ENCODE results near the gene TMX4. TPM values are rescaled to one million over a fixed set of nuclear protein-coding genes. Genes with fewer than 3 reads are reported as not detected.

Gene TMX4
- total RNA-seq, 1 donor from 2014 or later: 61.9 TPM

DNA sequence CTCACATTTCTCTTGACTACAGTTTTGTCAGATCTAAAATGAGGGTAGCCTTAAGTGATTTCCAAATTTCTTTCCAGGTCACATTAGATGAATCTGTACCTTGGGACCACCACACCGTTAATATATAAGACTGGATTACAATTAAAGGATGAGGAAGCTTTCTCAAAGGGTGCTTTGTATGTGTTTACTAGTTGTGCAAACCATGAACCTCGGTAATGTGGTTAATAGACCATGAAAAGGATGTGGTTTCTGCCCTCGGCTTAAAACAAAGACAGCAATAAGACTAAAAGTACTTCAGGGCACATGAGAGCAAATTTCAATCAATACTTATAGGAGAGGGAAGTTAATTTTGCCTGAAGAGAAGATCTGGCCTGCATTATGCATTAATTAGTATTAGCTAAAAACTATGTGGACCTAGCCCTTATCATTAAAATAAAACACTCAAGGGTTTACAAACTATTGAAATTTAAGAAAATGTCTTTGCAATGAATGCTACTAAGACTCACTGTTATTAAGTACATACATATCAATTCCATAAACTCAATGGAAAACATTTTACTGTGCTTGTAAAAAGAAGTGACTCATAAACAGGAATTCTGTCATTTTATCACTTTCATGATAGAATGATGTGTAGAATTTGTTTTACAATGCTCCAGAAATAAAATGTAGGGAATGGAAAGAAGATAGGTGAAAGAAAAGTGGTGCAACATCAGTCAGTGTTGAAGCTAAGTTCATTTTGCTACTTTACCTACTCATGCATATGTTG lies 936 bp upstream of the TMX4 start:
- intact Hi-C loops (cut with micrococcal nuclease): loop anchor here (1.0 to 10.0 kb wide), 3 partner anchors 23 to 641 kb away; no protein-coding TSS in a partner anchor

DNA sequence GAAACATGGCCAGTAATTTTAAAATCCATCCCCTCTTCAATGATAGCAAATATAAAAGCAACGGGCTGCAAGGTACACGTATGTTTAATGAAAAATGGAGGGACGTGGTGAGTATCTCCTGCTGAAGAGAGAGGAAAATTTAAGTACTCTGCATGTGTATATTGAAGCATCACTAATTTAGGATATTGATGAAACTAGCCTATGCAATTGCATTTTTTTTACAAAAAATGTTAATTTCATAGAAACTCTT lies 362 bp upstream of the TMX4 start:
- intact Hi-C loops (cut with micrococcal nuclease): loop anchor here (1.0 to 10.0 kb wide), 5 partner anchors 23 to 641 kb away; no protein-coding TSS in a partner anchor

- intact Hi-C loops (cut with micrococcal nuclease): loop anchor here (5.0 to 10.0 kb wide), 2 partner anchors 37 to 196 kb away; no protein-coding TSS in a partner anchor
Observed at GRCh38 chr20:8018958-8019245, 659 bp downstream of the TMX4 start.

DNA sequence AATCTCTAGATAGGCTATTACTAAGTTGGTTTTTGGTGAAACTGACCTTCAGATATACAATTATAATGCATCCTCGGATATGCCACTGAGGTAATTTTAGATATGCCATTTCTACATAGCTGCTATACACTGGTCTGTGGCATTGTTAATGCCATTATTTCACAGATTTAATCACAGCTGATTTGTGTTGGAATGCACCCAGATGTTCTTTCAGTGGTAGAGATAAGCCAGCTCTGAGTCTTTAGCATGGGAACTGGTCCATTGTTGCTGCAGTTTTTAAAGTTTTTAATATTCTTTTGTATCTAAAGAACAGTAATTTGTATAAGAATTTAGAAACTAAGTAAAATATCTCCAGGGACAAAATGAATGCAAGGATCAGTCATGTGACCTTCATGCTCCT lies 6.8 kb downstream of the TMX4 start:
- intact Hi-C loops (cut with micrococcal nuclease): loop anchor here (10.0 kb wide), 1 partner anchor 202 kb away; no protein-coding TSS in a partner anchor

DNA sequence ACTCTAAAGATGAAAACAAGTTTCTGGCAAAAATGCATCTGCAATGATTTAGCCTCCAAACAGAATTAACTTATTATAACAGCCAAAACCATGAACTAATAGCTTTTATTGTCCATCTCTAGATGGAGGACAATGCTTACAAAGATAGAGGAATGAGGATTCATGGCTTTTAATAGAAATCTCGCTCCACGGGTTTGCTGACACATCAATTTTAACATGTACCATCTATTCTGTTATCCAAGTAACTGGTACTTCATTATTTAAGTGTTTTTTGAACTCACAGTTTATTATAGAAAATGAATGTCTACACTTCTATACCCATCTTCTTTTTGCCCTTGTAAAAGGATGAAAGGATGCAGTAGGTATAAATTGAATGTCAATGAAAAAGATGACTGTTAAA lies 10.8 kb downstream of the TMX4 start:
- intact Hi-C loops (cut with micrococcal nuclease): no loop called here

DNA sequence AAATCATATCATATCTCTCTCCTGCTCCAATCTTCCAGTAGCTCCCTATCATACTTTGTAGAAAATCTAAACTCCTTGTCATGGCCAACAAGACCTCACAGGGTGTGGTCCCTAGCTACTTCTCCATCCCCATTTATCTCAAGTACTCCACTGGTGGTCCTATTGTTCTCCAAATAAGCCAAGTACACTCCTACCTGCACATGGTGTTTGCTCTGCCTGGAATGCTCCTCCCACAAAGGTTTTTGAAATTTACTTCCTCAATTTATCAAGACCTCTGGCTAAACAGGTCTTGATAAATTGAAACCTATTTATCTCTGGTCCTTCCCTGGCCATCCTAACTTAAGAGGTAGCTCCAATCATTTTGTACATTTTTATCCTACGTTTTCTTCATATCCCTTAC lies 12.1 kb downstream of the TMX4 start:
- intact Hi-C loops (cut with micrococcal nuclease): no loop called here

- intact Hi-C loops (cut with micrococcal nuclease): no loop called here
Observed at GRCh38 chr20:8005575-8006366, 13.8 kb downstream of the TMX4 start.

DNA sequence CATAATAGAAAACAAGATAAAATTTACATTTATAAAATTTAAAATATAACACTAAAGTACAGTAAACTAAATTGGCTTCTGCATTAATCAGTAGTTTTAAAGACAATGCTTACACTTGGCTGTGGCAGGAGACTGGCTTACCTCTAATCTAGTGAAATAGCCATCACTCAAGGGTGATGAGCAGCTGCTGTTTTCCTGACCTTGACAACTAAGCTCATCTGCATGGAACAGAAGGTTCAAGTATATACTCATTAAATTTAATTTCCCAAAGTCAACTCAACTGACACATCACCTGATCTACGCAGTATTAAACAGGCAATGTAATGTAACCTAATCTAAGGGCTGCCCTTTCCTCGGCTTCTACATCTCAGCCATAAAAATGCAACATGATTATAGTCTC lies 14.5 kb downstream of the TMX4 start:
- intact Hi-C loops (cut with micrococcal nuclease): no loop called here

- intact Hi-C loops (cut with micrococcal nuclease): no loop called here
Observed at GRCh38 chr20:8002056-8002455, 17.5 kb downstream of the TMX4 start.

DNA sequence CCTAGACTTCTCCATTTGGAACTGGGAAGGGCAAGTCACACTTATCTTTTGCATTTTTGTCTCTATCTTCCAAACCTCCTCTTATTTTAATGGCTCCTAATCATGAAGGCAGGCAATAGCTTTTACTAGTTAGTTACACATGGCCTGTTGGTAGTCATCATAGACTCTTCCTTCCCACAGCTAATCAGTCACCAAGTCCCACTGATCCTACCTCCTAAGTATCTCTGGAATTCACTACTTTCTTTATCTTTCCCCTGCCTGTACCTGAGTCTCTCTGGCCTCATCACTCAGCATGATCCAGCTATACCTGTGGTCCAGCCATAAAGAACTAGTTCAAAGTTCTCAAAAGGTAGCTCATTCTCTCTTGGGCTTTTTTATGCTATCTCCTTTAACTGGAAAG lies 18.8 kb downstream of the TMX4 start:
- intact Hi-C loops (cut with micrococcal nuclease): no loop called here

DNA sequence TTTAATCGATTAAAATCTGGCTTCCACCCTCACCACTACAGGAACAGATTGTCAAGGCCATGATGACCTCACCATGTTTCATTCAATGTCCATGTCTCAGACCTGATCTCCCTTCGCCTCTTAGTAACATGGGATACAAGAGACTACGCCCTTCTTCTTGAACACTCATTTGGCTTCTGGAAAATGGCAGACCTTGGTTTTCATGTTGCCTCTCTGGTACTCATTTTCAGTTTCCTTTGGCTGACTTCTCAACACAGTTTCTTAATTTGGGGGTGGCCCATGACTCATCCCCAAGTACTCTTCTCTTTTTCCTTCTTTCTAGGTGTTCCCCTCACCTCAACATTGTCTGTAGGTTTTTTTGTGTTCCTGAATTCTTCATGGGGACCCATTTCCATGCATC lies 22.7 kb downstream of the TMX4 start:
- intact Hi-C loops (cut with micrococcal nuclease): no loop called here

DNA sequence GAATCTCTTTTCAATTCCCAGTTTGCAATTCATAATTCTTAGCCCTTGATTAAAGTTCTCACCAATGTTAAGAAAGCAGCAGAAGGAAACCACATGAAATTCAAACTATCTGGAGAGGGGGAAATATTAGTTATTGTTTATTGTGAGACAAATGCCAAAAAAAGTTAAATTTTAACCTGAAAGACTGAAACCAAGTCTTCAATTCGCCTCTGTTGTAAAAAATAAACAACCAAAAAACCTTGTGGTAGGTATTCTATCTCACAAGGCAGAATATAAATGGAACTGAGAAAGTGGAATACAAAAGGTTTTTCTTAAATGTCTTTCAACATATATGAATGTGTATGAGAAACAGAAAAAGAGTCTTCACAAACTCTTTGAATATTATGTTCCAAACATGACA lies 24.8 kb downstream of the TMX4 start:
- intact Hi-C loops (cut with micrococcal nuclease): no loop called here

DNA sequence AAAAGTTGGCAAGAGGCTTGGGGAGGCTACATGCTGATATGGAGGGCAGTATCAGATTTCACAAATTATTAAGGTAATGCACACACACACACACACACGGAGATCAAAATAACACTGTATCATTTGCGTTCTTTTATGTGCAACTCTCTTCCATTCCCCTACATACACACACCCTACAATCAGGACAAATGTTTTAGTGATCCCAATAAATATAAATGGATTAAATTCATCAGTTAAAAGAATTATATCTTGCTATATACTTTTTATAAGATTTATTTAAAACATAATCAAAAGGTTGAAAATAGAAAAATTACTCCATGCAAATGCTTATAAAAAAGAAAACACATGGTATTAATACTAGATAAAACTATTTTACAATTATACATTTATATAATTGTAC lies 25.9 kb downstream of the TMX4 start:
- intact Hi-C loops (cut with micrococcal nuclease): no loop called here

- intact Hi-C loops (cut with micrococcal nuclease): no loop called here
Observed at GRCh38 chr20:7993238-7993637, 26.3 kb downstream of the TMX4 start.

DNA sequence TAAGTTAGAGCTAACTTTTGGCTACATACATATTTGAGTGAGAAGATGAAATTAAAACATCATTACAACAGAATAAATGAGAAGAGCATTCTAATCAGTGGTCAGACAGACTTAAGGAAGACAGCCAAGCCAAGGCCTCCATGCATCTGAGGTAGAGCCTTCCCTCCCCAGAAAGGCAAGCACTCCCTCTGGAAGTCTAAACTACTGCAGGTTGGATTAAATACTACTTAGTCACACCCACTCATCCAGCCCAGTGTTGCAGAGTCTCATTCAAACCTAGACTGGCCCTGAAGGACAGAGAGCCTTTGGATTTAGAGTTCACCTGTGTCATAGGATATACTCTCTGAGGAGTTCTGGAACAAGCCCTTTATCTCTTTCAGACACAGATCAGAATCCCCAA lies 29.2 kb downstream of the TMX4 start:
- intact Hi-C loops (cut with micrococcal nuclease): no loop called here

GRCh38 chr20:7989379-7989778 lies 30.2 kb downstream of the TMX4 start:
- intact Hi-C loops (cut with micrococcal nuclease): no loop called here

- intact Hi-C loops (cut with micrococcal nuclease): no loop called here
Observed at GRCh38 chr20:7985916-7986315, 33.6 kb downstream of the TMX4 start.

DNA sequence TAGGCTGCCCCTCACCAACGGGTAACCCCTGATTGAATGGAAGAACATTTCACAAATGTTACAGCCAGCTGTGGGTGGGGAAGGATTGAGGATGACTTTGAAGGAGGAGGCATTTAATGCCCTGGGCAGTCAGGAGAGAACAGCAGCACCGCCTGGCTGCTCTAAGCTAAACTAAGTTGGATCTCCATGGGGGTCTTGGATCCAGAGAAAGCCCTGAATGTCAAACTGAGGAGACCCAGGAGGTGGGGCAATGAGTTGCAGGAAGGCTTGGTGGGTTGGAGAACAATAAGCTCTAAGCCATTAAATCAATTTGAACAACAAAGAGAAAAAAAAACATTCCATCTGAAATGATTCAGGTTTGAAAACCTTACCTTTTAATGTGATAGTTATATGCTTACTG lies 35.4 kb downstream of the TMX4 start:
- intact Hi-C loops (cut with micrococcal nuclease): loop anchor here (5.0 kb wide), 2 partner anchors 33 to 108 kb away; partner anchors contain the start of gene TMX4

DNA sequence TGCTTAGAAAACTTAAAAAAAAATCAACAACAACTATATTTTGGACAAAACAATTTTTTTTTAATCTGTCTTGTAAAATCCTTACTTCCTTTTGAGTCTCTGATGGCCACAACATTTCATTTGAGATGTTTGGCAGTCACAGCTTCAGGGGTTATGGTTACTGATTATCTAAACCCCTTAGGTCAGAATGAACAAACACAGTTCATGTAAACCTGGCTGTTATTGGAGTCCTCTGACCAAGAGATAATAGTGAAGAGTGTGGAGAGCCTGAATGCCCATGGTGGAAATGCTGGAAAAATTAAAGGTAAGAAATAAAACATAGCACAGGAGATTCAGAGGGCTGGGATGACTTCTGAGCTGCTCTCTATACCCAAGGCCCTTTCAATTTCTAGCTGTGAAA lies 38.2 kb downstream of the TMX4 start:
- intact Hi-C loops (cut with micrococcal nuclease): loop anchor here (5.0 kb wide), 2 partner anchors 36 to 111 kb away; partner anchors contain the start of gene TMX4

- intact Hi-C loops (cut with micrococcal nuclease): loop anchor here (5.0 kb wide), 2 partner anchors 37 to 112 kb away; partner anchors contain the start of gene TMX4
Observed at GRCh38 chr20:7980332-7981046, 39.1 kb downstream of the TMX4 start.

- intact Hi-C loops (cut with micrococcal nuclease): no loop called here
Observed at GRCh38 chr20:7977709-7978108, 41.9 kb downstream of the TMX4 start.

DNA sequence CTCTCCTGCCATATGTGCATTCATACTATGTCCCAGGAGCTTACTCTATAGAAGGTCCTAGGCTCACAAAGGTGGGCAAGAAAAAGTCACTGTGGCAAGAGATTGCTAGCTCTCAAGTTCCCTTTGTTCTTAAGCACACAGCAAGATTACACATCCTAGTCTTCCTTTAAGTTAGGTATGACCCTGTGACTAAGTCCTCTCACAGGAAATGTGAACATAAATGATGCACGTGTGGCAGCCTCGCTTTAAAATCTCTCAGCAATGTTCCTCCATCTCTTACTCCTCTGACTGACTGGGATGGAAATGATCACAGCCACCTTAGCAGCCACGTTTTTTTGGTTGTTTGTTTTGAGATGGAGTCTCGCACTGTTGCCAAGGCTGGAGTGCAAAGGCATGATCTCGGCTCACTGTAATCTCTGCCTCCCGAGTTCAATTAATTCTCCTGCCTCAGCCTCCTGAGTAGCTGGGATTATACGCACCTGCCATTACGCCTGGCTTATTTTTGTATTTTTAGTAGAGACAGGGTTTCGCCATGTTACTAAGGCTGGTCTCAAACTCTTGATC lies 43.6 kb downstream of the TMX4 start:
- intact Hi-C loops (cut with micrococcal nuclease): no loop called here
